Chondrocyte (in vitro differentiated cells): Measurements from ENCODE around the gene CEP83. TPM values are rescaled to one million over a fixed set of nuclear protein-coding genes. Genes with fewer than 3 reads are reported as not detected.

ENCODE experiments used
- DNase-seq: peaks from one replicate; pipeline ENCODE4 v3.0.0; 2021; ENCODE audit warnings: mixed read lengths, low spot score
- H3K27ac Mint-ChIP-seq: one replicate; pipeline ENCODE4 v1.8.0; 2021; ENCODE audit warnings: mild to moderate bottlenecking, moderate library complexity, mixed read lengths; ENCODE audit not compliant: unreplicated experiment
- H3K27me3 Mint-ChIP-seq: 2 replicates; pipeline ENCODE4 v1.8.0; 2021; ENCODE audit warnings: low read depth, mixed read lengths
- H3K36me3 Mint-ChIP-seq: 2 replicates; pipeline ENCODE4 v1.8.0; 2021; ENCODE audit warnings: low read depth, mixed read lengths
- H3K4me1 Mint-ChIP-seq: 2 replicates; pipeline ENCODE4 v1.8.0; 2021; ENCODE audit warnings: low read depth, mild to moderate bottlenecking, mixed read lengths
- H3K4me3 Mint-ChIP-seq: one replicate; pipeline ENCODE4 v1.8.0; 2021; ENCODE audit warnings: mild to moderate bottlenecking, moderate library complexity, mixed read lengths; ENCODE audit not compliant: unreplicated experiment
- H3K9me3 Mint-ChIP-seq: 2 replicates; pipeline ENCODE4 v1.8.0; 2021; ENCODE audit warnings: low read depth, mixed read lengths
- CTCF ChIP-seq: fragments of 200-600 bp; sonication (generic); IDR thresholded peaks from 2 replicates; pipeline ENCODE4 v1.5.0; 2021; ENCODE audit warnings: antibody characterized with exemption, mild to moderate bottlenecking, moderate library complexity
- total RNA-seq: library from RNA; stranded (reverse); gene quantifications from 3 replicates; pipeline ENCODE4 v1.2.1, GENCODE V29; 2021

CEP83 gene
- total RNA-seq, 1 donor from 2014 or later: 8.0 TPM

- no peaks in the 10 kb centered on the region for H3K4me1 Mint-ChIP-seq
- H3K9me3 Mint-ChIP-seq: peaks cover 61% of the 10 kb centered on the region
- TF ChIP-seq CTCF: no peak
- no peak overlapping the region for H3K27ac Mint-ChIP-seq
- peaks cover 46% of the 10 kb centered on the region for H3K36me3 Mint-ChIP-seq
- no peaks in the 10 kb centered on the region for H3K27me3 Mint-ChIP-seq
- DNase-seq: no peak
- no peak overlapping the region for H3K4me3 Mint-ChIP-seq
Observed at GRCh38 chr12:94353130-94353529, 106.5 kb downstream of the CEP83 start.

- DNase-seq: no peak
- peaks cover 2% of the 10 kb centered on the region for H3K9me3 Mint-ChIP-seq
- H3K36me3 Mint-ChIP-seq: peaks cover 4% of the 10 kb centered on the region
- H3K27me3 Mint-ChIP-seq: no peaks in the 10 kb centered on the region
- no peaks in the 10 kb centered on the region for H3K4me1 Mint-ChIP-seq
- no peak overlapping the region for H3K4me3 Mint-ChIP-seq
- no peak overlapping the region for H3K27ac Mint-ChIP-seq
- no peak for TF ChIP-seq CTCF
Observed at GRCh38 chr12:94340573-94340972, 119.1 kb downstream of the CEP83 start.

- H3K27ac Mint-ChIP-seq: no peak overlapping the region
- H3K9me3 Mint-ChIP-seq: no peaks in the 10 kb centered on the region
- no peaks in the 10 kb centered on the region for H3K4me1 Mint-ChIP-seq
- H3K36me3 Mint-ChIP-seq: peaks cover 2% of the 10 kb centered on the region
- H3K4me3 Mint-ChIP-seq: no peak overlapping the region
- no peaks in the 10 kb centered on the region for H3K27me3 Mint-ChIP-seq
- no peak for TF ChIP-seq CTCF
- no peak for DNase-seq
Observed at GRCh38 chr12:94338006-94338794, 121.5 kb downstream of the CEP83 start.

GRCh38 chr12:94336211-94336925 is 123.3 kb downstream of the CEP83 start:
- peaks cover 4% of the 10 kb centered on the region for H3K36me3 Mint-ChIP-seq
- no peak overlapping the region for H3K27ac Mint-ChIP-seq
- no peaks in the 10 kb centered on the region for H3K9me3 Mint-ChIP-seq
- TF ChIP-seq CTCF: no peak
- no peaks in the 10 kb centered on the region for H3K27me3 Mint-ChIP-seq
- H3K4me1 Mint-ChIP-seq: no peaks in the 10 kb centered on the region
- H3K4me3 Mint-ChIP-seq: no peak overlapping the region
- no peak for DNase-seq

DNA sequence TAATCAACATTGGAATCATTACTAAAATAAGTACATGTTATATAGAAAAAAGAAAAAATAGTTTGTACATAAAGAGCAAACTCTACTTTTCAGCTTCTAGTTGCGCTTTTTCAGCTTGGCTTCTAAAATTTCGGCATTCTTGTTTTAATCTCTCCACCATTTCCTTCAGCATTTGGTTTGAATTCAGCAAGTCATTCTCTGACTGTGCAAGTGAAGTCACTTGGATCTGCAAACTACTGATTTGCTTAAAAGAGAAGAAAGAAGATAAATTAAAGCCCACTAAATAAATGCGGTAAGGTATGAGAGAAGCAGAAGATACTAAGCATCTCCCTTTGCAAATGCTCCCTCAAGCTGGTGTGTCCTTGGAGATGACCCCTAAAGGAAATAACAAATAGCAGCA is 126.3 kb downstream of the CEP83 start:
- Mint-ChIP-seq H3K36me3 (peaks cover 8% of the 10 kb centered on the region), H3K27ac (no peak overlapping the region), H3K9me3 (no peaks in the 10 kb centered on the region), H3K4me3 (no peak overlapping the region), H3K27me3 (no peaks in the 10 kb centered on the region), H3K4me1 (no peaks in the 10 kb centered on the region)
- DNase-seq: no peak
- TF ChIP-seq CTCF: no peak
